H9 (cell line): ENCODE results near the gene ZSCAN2. TPM values are rescaled to one million over a fixed set of nuclear protein-coding genes. Genes with fewer than 3 reads are reported as not detected.

ENCODE experiments used
- DNase-seq: peaks from one replicate; pipeline ENCODE4 v3.0.0-alpha.2; 2017
- H2AFZ ChIP-seq: one replicate; pipeline ENCODE4 v1.6.1; 2013; ENCODE audit warnings: mild to moderate bottlenecking, low read length, control low read depth, moderate library complexity
- H2AK5ac ChIP-seq: 2 replicates; pipeline ENCODE4 v1.6.1; 2013; ENCODE audit warnings: low read length, control low read depth, mixed read lengths; ENCODE audit not compliant: insufficient read length
- H2BK120ac ChIP-seq: one replicate; pipeline ENCODE4 v1.6.1; 2013; ENCODE audit warnings: low read depth, mild to moderate bottlenecking, low read length, control low read depth, inconsistent platforms; ENCODE audit not compliant: poor library complexity, severe bottlenecking
- H2BK12ac ChIP-seq: 2 replicates; pipeline ENCODE4 v1.6.1; 2013; ENCODE audit warnings: low read length, control low read depth, mixed read lengths, low read depth; ENCODE audit not compliant: insufficient read length
- H2BK15ac ChIP-seq: 2 replicates; pipeline ENCODE4 v1.6.1; 2013; ENCODE audit warnings: low read depth, low read length, control low read depth
- H2BK20ac ChIP-seq: one replicate; pipeline ENCODE4 v1.6.1; 2013; ENCODE audit warnings: low read depth, mild to moderate bottlenecking, low read length, control low read depth, inconsistent platforms; ENCODE audit not compliant: poor library complexity, severe bottlenecking
- H2BK5ac ChIP-seq: 2 replicates; pipeline ENCODE4 v1.6.1; 2013; ENCODE audit warnings: low read length, control low read depth, mixed read lengths; ENCODE audit not compliant: insufficient read length
- H3K14ac ChIP-seq: 2 replicates; pipeline ENCODE4 v1.6.1; 2013; ENCODE audit warnings: low read length, control low read depth; ENCODE audit not compliant: insufficient read depth
- H3K18ac ChIP-seq: 2 replicates; pipeline ENCODE4 v1.6.1; 2013; ENCODE audit warnings: low read depth, mild to moderate bottlenecking, mixed read lengths, low read length, control low read depth; ENCODE audit not compliant: insufficient read length
- H3K23ac ChIP-seq: 2 replicates; pipeline ENCODE4 v1.6.1; 2013; ENCODE audit warnings: low read length, control low read depth, mixed read lengths, low read depth; ENCODE audit not compliant: insufficient read length
- H3K23me2 ChIP-seq: 2 replicates; pipeline ENCODE4 v1.6.1; 2013; ENCODE audit warnings: low read depth, mild to moderate bottlenecking, mixed read lengths, low read length, control low read depth; ENCODE audit not compliant: insufficient read length, poor library complexity, severe bottlenecking
- H3K27ac ChIP-seq: 2 replicates; pipeline ENCODE4 v1.5.1; 2013; ENCODE audit warnings: low read length, control low read depth, mixed read lengths, low read depth; ENCODE audit not compliant: insufficient read length
- H3K27me3 ChIP-seq: 2 replicates; pipeline ENCODE4 v1.6.1; 2013; ENCODE audit warnings: low read length, control low read depth, inconsistent platforms; ENCODE audit not compliant: insufficient read depth
- H3K4ac ChIP-seq: 2 replicates; pipeline ENCODE4 v1.6.1; 2013; ENCODE audit warnings: low read depth, mild to moderate bottlenecking, control low read depth, inconsistent platforms, low read length, moderate library complexity
- H3K4me1 ChIP-seq: 2 replicates; pipeline ENCODE4 v1.6.1; 2013; ENCODE audit warnings: low read length, control low read depth, inconsistent platforms; ENCODE audit not compliant: insufficient read depth
- H3K4me2 ChIP-seq: 2 replicates; pipeline ENCODE4 v1.6.1; 2013; ENCODE audit warnings: low read length, control low read depth, mixed read lengths; ENCODE audit not compliant: insufficient read length, insufficient read depth
- H3K56ac ChIP-seq: 2 replicates; pipeline ENCODE4 v1.6.1; 2013; ENCODE audit warnings: low read depth, mild to moderate bottlenecking, mixed read lengths, low read length, control low read depth; ENCODE audit not compliant: insufficient read length
- H3K79me1 ChIP-seq: 2 replicates; pipeline ENCODE4 v1.6.1; 2013; ENCODE audit warnings: low read depth, mild to moderate bottlenecking, moderate library complexity, low read length, control low read depth, inconsistent platforms; ENCODE audit not compliant: insufficient read depth, poor library complexity, severe bottlenecking
- H3K79me2 ChIP-seq: 2 replicates; pipeline ENCODE4 v1.6.1; 2013; ENCODE audit warnings: low read length, control low read depth, inconsistent platforms; ENCODE audit not compliant: insufficient read depth
- H3K9ac ChIP-seq: 2 replicates; pipeline ENCODE4 v1.6.1; 2013; ENCODE audit warnings: low read length, control low read depth, mixed read lengths; ENCODE audit not compliant: insufficient read length; ENCODE audit errors: extremely low read depth
- H3K9me3 ChIP-seq: one replicate; pipeline ENCODE4 v1.6.1; 2013; ENCODE audit warnings: low read depth, low read length, inconsistent platforms; ENCODE audit not compliant: control insufficient read depth
- H3T11ph ChIP-seq: one replicate; pipeline ENCODE4 v1.6.1; 2013; ENCODE audit warnings: mild to moderate bottlenecking, low read length, control low read depth, inconsistent platforms
- H4K20me1 ChIP-seq: one replicate; pipeline ENCODE4 v1.6.1; 2013; ENCODE audit not compliant: control insufficient read depth, insufficient read length, insufficient read depth
- H4K5ac ChIP-seq: 2 replicates; pipeline ENCODE4 v1.6.1; 2013; ENCODE audit warnings: low read depth, mild to moderate bottlenecking, mixed read lengths, low read length, control low read depth; ENCODE audit not compliant: insufficient read length
- H4K8ac ChIP-seq: replicated peaks from 2 replicates; pipeline ENCODE4 v1.6.1; 2013; ENCODE audit warnings: low read length, control low read depth, mixed read lengths, low read depth; ENCODE audit not compliant: insufficient read length
- H4K91ac ChIP-seq: 2 replicates; pipeline ENCODE4 v1.6.1; 2013; ENCODE audit warnings: low read depth, mild to moderate bottlenecking, moderate library complexity, mixed read lengths, low read length, control low read depth; ENCODE audit not compliant: insufficient read length
- H3K27ac Mint-ChIP-seq, 3 experiments: 2 replicates in 2 of 3; 3 replicates in 1 of 3; pipeline ENCODE4 v1.8.0; 2020 to 2021; ENCODE audit warnings: mixed read lengths in 3 of 3, mild to moderate bottlenecking in 1 of 3, moderate library complexity in 1 of 3
- H3K27me3 Mint-ChIP-seq: 2 replicates; pipeline ENCODE4 v1.8.0; 2021; ENCODE audit warnings: low read depth, mild to moderate bottlenecking, moderate library complexity, mixed read lengths
- H3K36me3 Mint-ChIP-seq, 3 experiments: 2 replicates in 2 of 3; 3 replicates in 1 of 3; pipeline ENCODE4 v1.8.0; 2020 to 2021; ENCODE audit warnings: low read depth in 3 of 3, mixed read lengths in 3 of 3; ENCODE audit not compliant: insufficient read depth in 1 of 3
- H3K4me1 Mint-ChIP-seq, 2 experiments: 2 replicates each; pipeline ENCODE4 v1.8.0; 2020; ENCODE audit warnings: mixed read lengths in 2 of 2
- H3K4me3 Mint-ChIP-seq, 2 experiments: 2 replicates in 1 of 2; 3 replicates in 1 of 2; pipeline ENCODE4 v1.8.0; 2020 to 2021; ENCODE audit warnings: mild to moderate bottlenecking in 2 of 2, mixed read lengths in 2 of 2, moderate library complexity in 1 of 2
- H3K9me3 Mint-ChIP-seq, 2 experiments: 2 replicates in 1 of 2; 3 replicates in 1 of 2; pipeline ENCODE4 v1.8.0; 2020; ENCODE audit warnings: mild to moderate bottlenecking in 2 of 2, mixed read lengths in 2 of 2, moderate library complexity in 1 of 2
- WGBS: extraction: QIAGEN DNeasy Blood & Tissue Kit; methylation state at CpG from one replicate; pipeline ENCODE4 v1.1.7; 2013; ENCODE audit warnings: missing lambda C conversion rate, low lambda C conversion rate, mixed read lengths; ENCODE audit not compliant: insufficient read length; ENCODE audit errors: extremely low coverage; 5-methylcytosine and 5-hydroxymethylcytosine counted together
- total RNA-seq: library from RNA; stranded (reverse); gene quantifications from 2 replicates; pipeline ENCODE4 v1.2.1, GENCODE V29; 2021
- TF ChIP-seq, protein P1 (sequence below): fragments of 200-600 bp; sonication (generic); conservative IDR thresholded peaks from 3 replicates; pipeline ENCODE4 v1.8.0; 2021; ENCODE audit warnings: antibody characterized with exemption, mild to moderate bottlenecking

The ZSCAN2 gene
- total RNA-seq, 1 experiment from 2014 or later = 28.4 TPM

DNA sequence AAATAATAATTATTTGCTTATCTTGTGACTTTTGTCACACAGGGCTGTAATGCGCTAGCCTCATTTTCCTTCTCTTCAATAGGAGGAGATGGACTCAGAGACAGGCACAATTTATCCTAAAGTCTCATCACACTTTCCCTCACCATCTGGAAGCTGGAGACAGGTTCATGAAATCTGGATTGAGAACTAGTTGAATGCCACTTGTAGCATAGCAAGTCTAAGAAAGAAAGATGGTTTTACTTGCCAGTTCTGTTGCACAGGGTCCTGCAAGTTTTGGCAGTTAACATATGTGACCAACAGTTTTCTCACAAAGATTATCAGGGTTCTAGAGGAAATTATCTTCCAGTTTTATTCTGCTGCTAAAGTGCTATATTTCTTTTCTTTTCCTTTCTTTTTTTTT lies 9.0 kb upstream of the ZSCAN2 start:
- H2BK12ac ChIP-seq = no peak overlapping the region
- H3K4me3 Mint-ChIP-seq = no peak overlapping the region

More for the DNA sequence above, 9.0 kb upstream of the ZSCAN2 start:
- H3K27ac ChIP-seq = no peak overlapping the region
- peaks cover 0 to 17% (median 16%) of the 10 kb centered on the region in 3 experiments; a peak in 4 of 7 replicates for H3K36me3 Mint-ChIP-seq
- no peak overlapping the region for H4K5ac ChIP-seq
- no peak for DNase-seq
- H3K18ac ChIP-seq = no peak overlapping the region
- H4K91ac ChIP-seq = no peak overlapping the region
- no peak overlapping the region for H2BK5ac ChIP-seq
- H3K9me3 Mint-ChIP-seq = peaks cover 11 to 18% of the 10 kb centered on the region in 2 experiments
- H3K4me1 ChIP-seq = no peaks in the 10 kb centered on the region; the same call in 1 of the 2 replicates
- no peak overlapping the region for H3K4ac ChIP-seq
- H3K79me1 ChIP-seq = no peaks in the 10 kb centered on the region
- H3K27me3 ChIP-seq = no peaks in the 10 kb centered on the region
- peaks cover 38% of the 10 kb centered on the region for H3K27me3 Mint-ChIP-seq
- H3K56ac ChIP-seq = no peak overlapping the region
- no CpG with 5 or more reads among the region's 1 CpG for WGBS
- H2BK15ac ChIP-seq = no peak overlapping the region
- no peak overlapping the region for H4K8ac ChIP-seq
- no peak overlapping the region for H3K4me2 ChIP-seq
- H2BK20ac ChIP-seq = no peak overlapping the region
- peaks cover 22 to 28% of the 10 kb centered on the region in 2 experiments for H3K4me1 Mint-ChIP-seq
- H2BK120ac ChIP-seq = no peak overlapping the region
- no peak overlapping the region for H3K14ac ChIP-seq
- H3K27ac Mint-ChIP-seq = no peak overlapping the region
- no peaks in the 10 kb centered on the region for H3K23me2 ChIP-seq
- no peaks in the 10 kb centered on the region for H3K79me2 ChIP-seq
- no peak overlapping the region for H3T11ph ChIP-seq
- no peaks in the 10 kb centered on the region for H4K20me1 ChIP-seq
- H3K9ac ChIP-seq = no peak overlapping the region
- no peaks in the 10 kb centered on the region for H3K9me3 ChIP-seq
- no peak overlapping the region for H2AK5ac ChIP-seq
- no peak overlapping the region for H3K23ac ChIP-seq
- H2AFZ ChIP-seq = no peak overlapping the region
- TF ChIP-seq, protein P1, sequence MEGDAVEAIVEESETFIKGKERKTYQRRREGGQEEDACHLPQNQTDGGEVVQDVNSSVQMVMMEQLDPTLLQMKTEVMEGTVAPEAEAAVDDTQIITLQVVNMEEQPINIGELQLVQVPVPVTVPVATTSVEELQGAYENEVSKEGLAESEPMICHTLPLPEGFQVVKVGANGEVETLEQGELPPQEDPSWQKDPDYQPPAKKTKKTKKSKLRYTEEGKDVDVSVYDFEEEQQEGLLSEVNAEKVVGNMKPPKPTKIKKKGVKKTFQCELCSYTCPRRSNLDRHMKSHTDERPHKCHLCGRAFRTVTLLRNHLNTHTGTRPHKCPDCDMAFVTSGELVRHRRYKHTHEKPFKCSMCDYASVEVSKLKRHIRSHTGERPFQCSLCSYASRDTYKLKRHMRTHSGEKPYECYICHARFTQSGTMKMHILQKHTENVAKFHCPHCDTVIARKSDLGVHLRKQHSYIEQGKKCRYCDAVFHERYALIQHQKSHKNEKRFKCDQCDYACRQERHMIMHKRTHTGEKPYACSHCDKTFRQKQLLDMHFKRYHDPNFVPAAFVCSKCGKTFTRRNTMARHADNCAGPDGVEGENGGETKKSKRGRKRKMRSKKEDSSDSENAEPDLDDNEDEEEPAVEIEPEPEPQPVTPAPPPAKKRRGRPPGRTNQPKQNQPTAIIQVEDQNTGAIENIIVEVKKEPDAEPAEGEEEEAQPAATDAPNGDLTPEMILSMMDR = no peak
